ENCODE data around the gene NKX2-3.

Gene NKX2-3

DNA sequence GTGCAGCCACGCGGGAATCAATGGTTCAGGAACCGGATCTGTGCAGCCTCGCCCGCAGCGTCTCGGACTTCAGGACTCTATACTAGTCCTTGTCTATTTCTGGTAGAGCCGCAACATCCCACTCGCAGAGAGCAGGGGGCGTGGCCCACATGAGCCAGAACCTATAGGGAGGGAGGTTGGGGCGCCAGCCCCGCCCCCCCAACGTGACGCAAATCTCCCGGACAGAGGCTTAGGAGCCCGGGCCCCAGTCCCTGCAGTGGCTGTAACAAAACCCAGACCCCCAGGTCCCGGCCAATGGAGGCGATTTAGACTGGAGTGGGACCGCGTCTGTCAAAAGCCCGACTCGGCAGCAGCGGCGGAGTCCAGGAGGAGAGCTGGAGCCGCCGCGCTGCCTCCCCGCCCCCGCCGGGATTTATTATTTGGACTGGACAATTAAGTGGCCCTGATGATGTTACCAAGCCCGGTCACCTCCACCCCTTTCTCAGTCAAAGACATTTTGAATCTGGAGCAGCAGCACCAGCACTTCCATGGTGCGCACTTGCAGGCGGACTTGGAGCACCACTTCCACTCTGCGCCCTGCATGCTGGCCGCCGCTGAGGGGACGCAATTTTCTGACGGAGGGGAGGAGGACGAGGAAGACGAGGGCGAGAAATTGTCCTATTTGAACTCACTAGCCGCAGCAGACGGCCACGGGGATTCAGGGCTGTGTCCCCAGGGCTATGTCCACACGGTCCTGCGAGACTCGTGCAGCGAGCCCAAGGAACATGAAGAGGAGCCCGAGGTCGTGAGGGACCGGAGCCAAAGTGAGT lies at the start of gene NKX2-3:
NKX2-3 (plus strand) TSS at position 256 of the 809 bp plus-strand sequence; CDS start at position 446, 190 bp downstream.
- peak; percentile 22 for DNase-seq

GRCh38 chr10:99484626-99485581 lies 47.8 kb upstream of the NKX2-3 start:
- no peak for DNase-seq

DNA sequence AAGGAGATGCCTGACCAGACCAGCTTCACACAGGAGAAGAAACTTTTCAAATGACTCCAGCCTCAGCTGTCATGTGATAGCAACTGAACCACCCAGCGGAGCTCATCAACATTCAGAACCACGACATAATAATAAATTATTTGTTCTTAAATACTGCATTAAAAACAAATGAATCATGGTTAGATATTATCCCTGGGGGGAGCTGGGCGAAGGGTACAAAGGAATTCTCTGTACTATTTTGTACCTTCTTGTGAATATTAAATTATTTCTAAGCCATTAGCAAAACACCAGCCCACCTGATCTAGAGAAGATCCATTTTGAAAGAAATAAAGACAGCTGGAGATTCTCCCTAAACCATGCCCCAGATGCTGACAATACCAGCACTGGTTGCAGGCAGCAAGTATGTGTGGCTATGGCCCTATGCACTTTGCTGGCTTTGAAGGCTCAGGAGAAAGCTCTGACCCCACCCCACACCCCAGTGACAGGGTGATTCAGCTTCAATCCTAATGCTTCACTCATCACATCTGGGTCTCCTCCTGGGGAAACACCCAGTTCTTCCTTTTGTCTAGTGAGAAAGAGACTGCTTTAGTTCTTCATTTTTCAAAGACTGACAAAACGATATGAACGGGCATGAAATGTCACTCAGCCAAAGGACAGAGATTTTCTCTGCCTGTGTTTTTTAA lies 45.5 kb upstream of the NKX2-3 start:
- DNase-seq: no peak

DNA sequence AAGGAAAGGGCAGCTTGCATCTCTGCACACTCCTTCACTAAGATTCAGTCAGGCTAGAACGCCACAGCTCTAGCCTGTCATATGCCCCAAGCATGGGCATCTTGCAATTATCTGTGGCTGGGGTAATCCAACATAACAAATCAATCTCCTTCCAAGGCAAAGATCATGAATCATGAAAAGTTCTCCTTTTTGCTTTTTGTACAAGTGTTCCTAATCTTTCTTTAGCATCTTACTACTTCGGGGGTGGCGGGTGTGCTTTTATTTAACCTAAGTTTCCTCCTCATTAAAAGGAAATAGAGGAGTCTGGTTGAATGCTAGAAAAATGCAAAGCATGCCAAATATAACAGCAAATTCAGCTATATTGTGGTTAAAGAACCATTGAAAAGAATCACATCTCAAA lies 43.5 kb upstream of the NKX2-3 start:
- no peak for DNase-seq

GRCh38 chr10:99497343-99498025 lies 35.3 kb upstream of the NKX2-3 start:
- DNase-seq: no peak

DNA sequence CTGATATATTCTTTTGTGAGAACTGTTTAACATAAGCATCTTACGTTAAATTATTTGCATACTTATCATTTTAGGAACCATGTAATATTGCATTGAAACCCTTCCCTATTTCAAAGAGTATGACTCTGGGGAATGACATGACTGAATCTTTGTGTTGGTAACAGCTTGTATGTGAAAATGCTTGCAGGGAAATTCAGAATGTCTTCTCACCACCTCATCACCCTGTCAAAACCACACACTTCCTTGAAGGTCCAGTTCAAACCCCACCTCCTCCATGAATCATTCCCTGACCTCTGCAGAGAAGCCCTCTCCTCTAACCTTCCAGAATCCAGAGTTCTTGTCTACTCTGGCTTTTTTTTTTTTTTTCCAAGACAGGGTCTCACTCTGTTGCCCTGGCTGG lies 26.3 kb upstream of the NKX2-3 start:
- no peak for DNase-seq

DNA sequence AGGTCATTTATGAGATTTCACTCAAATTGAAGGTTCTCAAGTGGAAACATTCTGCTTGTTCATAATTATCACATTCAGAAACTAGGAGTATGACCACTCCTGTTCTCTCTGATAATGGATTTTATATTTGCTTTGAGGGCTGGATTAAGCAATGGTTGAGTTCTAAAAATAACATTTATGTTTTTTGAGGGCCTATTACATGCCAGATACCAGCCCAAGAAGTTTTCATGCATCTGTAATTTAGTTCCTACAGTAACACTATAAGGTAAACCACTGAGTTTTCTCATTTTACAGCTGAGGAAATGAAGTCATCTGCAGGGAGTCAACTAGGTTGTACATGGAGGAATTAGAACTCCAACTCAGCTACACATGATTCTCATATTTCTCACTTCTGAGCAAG lies 25.5 kb upstream of the NKX2-3 start:
- DNase-seq: no peak

DNA sequence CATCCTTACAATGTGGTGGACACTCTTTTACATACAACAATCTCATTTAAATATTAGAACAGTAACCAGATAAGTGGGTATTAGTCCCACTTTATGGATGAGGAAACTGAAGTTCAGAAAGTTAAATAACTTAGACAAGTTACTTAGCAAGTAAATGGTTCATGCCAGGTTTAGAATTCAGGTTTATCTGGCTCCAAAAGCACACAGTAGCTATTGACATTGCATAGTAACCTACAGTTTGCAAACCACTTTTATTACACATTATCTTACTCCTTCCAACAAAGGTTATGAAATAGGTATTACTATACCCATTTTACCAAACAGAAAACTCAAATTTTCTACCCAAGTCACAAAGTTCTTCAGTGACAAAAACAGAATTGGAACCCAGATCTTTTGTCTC lies 19.7 kb upstream of the NKX2-3 start:
- no peak for DNase-seq

DNA sequence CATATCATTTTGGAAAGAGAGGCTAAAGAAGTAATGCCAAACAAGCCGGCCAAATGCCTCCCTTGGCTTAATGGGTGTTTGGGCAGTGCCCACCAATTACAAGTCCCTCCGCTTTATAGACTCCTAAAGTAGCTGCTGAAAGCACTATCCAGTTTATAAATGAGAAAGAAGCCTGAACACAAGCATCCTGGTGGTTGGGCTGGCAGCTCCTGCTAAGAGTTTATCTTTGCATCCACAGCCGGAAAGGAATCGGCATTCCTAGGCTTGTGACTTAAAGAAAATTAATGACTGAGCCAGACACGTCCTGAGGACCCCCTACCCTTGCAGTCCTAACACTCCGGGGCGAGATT lies 13.1 kb upstream of the NKX2-3 start:
- no peak for DNase-seq

DNA sequence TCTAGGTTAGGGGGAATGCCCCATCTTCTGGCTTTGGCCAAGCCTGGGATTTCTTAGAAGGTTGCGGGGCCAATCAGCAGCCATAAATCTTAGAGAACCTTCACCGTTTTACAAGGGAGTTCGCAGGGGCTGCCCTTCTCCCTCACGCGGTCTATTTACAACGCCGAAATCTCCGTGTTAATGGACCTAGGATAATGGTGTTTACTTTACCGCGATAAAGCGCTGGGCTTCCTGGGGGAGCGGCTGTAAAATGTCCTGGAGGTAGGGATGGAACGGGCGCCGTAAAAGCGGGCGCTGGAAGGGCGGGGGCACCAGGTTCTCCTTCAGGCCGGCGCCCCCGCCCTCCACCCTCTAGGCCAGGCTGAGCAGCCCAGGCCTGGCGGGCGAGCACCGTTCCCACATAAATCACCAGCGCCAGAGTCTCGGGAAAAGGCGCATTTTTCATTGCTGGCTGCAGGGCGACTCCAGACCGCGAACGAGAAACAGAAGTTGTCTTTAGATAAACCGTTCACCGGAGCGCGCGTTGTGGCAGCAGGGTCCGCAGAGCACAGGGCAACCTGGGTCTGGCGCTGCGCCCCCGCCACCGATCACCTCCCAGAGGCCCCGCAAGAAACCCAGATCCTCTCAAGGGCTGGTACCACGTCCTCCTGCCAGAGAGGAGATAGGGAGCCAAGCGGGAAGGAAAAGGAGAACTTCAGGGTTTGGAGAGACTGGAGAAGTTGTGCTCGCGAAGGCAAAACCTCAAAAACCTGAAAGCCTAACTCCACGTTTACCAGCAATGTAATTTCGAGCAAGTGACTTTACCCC lies 12.5 kb upstream of the NKX2-3 start:
- no peak for DNase-seq

GRCh38 chr10:99520847-99521764 lies 11.6 kb upstream of the NKX2-3 start:
- DNase-seq: no peak

- DNase-seq: no peak
Observed at GRCh38 chr10:99521765-99522469, 10.8 kb upstream of the NKX2-3 start.

DNA sequence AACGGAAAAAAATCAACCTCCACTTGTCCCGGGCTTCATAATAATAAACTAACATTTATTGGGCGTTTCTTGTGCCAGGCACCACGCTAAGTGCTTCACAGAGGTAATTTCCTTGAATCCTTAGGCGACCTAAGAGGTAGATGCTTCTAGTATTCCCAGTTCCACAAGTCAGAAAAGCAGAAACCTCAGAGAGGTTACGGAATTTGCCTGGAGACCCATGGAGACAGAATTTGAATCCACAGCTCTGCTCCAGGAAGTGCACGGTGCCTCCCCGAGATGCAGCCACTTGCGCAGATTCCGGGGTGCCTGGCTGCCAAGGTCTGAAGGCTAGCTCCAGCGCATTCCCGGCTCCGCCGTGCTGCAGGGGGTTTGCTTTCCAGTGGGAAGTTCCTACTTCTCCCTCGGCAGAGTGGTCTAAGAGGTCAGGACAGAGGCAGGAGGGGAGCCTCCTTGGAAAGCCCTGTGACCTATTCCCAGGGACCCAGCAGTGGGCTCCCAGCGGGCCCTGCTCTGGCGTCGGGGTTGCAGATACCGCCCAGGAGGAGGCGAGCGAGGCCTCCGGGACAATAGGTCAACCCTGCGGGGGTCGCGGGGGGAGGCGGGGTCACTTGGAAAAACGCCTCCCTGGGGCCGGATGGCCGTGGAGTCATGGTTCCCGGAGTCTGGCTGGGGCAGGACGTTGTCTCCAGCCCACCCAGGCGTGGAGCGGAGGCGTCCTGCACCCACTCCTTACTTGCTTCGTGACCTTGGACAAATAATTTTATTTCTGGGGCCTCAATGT lies 10.1 kb upstream of the NKX2-3 start:
- no peak for DNase-seq

GRCh38 chr10:99523251-99523773 lies 9.4 kb upstream of the NKX2-3 start:
- no peak for DNase-seq

DNA sequence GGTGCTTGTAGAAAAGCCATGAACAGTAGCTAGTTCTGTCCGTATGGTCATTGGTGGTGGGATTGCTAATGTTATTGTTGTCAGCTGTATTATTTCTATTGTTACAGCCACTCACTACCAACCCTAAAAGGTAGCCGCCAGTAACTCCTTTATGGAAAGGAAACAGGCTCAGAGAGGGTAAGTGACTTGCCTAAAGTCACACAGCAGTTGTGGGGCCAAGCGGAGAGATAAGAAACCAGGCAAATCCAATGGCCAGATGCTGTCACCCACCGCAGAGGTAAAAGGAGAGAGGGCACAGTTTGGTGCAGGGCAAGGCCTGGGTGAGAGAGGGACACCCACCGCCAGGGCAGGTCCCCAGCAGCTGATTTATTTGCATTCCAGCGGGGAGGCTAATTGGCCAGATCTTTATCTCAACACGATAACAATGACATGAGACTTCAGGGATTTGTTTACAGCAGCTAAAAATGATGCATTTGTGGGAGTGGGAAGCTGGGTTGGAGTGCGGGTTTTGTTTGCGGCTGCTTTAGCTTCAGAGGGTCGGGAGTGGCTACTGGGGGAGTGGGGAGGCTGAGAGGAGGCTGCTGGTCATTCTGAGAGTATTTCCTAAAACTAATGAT lies 8.6 kb upstream of the NKX2-3 start:
- DNase-seq: no peak

- no peak for DNase-seq
Observed at GRCh38 chr10:99524736-99525380, 7.9 kb upstream of the NKX2-3 start.

- DNase-seq: no peak
Observed at GRCh38 chr10:99525897-99526296, 6.8 kb upstream of the NKX2-3 start.

Data from CD4-positive, alpha-beta T cell treated with Interleukin-17A for 4 hours (primary cell).